ENCODE data around the gene RPS19.
A peak's percentile ranks its signal among the peaks of the same experiment; 100 is the strongest.
"Not testable (repeated sequence)": the region's sequence is repeated elsewhere in the genome, so short reads cannot be mapped to it uniquely, and the experiment has no call there.

The RPS19 gene

DNA sequence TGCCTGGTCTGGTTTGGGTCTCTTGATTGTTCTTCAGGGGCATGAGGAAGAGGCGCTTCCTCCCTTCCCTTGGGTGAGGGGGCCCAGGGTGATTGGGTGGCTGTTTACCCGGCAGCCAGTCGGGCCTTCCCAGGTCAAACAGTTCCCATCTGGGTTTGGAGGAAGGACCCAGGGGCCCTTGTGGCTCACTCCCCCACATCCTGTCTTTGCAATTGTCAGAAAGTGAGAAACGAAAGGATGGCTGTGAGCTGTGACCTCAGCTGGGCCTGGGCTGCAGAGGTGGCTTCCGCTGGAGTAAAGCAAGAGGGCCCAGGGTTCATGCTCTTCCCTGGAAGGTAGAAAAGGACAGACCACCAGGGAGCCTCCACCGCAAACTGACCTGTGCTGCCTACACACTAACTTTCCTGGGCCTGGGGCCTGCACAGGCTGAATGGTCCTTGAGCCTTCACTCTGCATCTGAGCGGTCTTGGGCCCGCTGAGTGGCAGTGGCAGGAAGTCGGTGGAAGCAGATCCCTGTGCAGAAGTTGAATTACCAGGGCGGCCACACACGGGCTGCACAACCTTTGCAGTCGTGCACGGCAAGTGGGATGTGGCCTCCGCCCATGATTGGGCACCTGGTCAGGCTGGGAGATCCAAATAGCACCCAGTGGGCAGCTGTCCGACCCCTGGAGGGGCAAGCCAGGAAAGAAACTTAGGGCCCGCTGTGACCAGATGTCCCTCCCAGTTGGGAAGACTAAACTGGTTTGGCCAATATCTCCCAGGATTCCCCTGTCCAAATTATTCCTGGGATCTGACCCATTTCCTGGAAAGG is 11.7 kb downstream of the RPS19 start:
- no peak for DNase-seq

DNA sequence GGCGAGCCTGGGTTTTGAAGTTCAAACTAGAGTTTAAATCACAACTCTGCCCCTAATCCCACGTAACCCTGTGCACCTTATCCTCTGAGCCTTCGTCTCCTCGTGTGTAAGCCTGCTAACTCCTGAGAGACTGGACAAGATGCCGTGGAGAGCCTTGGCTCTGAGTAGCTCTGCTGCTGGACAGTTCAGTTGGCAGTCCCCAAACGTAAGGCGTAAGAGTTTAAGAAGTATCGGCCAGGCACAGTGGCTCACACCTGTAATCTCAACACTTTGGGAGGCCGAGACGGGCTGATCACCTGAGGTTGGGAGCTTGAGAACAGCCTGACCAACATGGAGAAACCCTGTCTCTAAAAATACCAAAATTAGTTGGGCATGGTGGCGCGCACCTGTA is 12.3 kb downstream of the RPS19 start:
- H3K9me3 Mint-ChIP-seq, result no peaks in the 10 kb centered on the region
- peaks cover 13% of the 10 kb centered on the region for H3K27me3 Mint-ChIP-seq (ENCODE audit: low read depth, poor library complexity)
- H3K4me1 Mint-ChIP-seq, result peaks cover 23% of the 10 kb centered on the region
- H3K27ac Mint-ChIP-seq, result peak overlapping the region; percentile 66
- no peak overlapping the region for H3K4me3 Mint-ChIP-seq
- H3K36me3 Mint-ChIP-seq (ENCODE audit: low read depth), result peaks cover 31% of the 10 kb centered on the region
- no peak for DNase-seq
- TF ChIP-seq, protein P1, sequence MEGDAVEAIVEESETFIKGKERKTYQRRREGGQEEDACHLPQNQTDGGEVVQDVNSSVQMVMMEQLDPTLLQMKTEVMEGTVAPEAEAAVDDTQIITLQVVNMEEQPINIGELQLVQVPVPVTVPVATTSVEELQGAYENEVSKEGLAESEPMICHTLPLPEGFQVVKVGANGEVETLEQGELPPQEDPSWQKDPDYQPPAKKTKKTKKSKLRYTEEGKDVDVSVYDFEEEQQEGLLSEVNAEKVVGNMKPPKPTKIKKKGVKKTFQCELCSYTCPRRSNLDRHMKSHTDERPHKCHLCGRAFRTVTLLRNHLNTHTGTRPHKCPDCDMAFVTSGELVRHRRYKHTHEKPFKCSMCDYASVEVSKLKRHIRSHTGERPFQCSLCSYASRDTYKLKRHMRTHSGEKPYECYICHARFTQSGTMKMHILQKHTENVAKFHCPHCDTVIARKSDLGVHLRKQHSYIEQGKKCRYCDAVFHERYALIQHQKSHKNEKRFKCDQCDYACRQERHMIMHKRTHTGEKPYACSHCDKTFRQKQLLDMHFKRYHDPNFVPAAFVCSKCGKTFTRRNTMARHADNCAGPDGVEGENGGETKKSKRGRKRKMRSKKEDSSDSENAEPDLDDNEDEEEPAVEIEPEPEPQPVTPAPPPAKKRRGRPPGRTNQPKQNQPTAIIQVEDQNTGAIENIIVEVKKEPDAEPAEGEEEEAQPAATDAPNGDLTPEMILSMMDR (IDR thresholded peaks at IDR 0.05), result no peak

More for the DNA sequence above, 11.7 kb downstream of the RPS19 start:
- Mint-ChIP-seq H3K9me3 (no peaks in the 10 kb centered on the region), H3K4me3 (no peak overlapping the region), H3K27me3 (ENCODE audit: low read depth, poor library complexity) (peaks cover 10% of the 10 kb centered on the region), H3K4me1 (peaks cover 22% of the 10 kb centered on the region), H3K36me3 (ENCODE audit: low read depth) (peaks cover 31% of the 10 kb centered on the region), H3K27ac (peak overlapping the region; percentile 97)
- TF ChIP-seq, protein P1 (IDR thresholded peaks at IDR 0.05), result no peak

DNA sequence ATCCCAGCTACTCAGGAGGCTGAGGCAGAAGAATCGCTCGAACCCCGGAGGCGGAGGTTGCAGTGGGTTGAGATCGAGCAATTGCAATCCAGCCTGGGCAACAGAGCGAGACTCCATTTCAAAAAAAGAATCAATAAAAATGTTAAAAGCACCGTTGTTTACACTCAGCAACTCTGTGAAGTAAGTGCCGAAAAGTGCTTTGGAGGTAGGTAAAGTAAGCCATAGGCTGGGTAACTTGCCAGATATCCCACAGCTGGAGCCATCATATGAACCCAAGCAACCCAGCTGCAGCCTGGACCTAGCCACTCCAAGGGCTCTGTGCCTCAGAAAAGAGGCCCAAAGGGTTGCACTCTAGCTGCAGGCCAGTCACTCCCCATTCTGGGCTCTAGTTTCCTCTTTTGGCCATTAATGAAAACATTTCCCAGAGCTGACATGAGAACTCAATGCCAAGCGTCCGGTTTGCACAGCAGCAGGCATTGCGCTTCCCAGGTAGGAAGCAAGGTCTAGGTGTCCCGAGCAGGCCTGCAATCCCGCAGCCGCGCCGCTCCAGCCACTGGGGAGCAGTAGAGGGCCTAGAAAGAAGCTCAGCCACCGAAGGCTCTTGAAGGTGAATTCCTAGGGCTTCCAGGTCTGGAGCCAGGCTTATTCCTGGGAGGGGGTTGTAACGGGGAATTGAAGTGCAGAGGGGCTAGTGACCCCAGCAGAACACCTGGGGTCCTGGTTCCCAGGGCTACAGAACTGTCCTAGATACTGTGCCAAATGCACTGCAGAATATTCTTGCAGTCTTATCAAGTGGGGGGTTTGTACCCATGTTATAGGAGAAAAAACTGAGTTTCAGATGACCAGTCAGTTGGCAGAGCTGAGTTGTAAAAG is 13.0 kb downstream of the RPS19 start:
- peak overlapping the region; percentile 66 for H3K27ac Mint-ChIP-seq
- H3K4me3 Mint-ChIP-seq, result no peak overlapping the region
- H3K27me3 Mint-ChIP-seq (ENCODE audit: low read depth, poor library complexity), result peaks cover 18% of the 10 kb centered on the region
- peak; percentile 79 for DNase-seq
- H3K4me1 Mint-ChIP-seq, result peaks cover 25% of the 10 kb centered on the region
- no peaks in the 10 kb centered on the region for H3K9me3 Mint-ChIP-seq
- peaks cover 26% of the 10 kb centered on the region for H3K36me3 Mint-ChIP-seq (ENCODE audit: low read depth)
- TF ChIP-seq, protein P1 (IDR thresholded peaks at IDR 0.05), result peak; percentile 66

DNA sequence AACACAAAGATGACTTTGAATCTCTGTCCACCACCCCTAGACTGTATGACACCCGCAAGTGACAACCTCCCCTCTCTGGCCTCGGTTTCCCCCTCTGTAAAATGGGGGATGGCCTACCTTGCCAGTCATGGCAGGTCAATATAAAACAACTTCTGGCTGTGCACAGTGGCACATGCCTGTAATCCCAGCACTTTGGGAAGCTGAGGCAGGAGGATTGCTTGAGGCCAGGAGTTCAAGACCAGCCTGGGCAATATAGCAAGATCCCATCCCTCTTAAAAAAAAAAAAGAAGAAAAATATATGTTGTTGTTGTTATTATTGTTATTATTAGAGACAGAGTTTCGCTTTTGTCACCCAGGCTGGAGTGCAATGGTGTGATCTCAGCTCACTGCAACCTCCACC is 15.9 kb downstream of the RPS19 start:
- DNase-seq, H3K9me3 Mint-ChIP-seq, H3K4me3 Mint-ChIP-seq, H3K27ac Mint-ChIP-seq: not testable (repeated sequence)
- H3K4me1 Mint-ChIP-seq, result peaks cover 24% of the 10 kb centered on the region
- peaks cover 38% of the 10 kb centered on the region for H3K27me3 Mint-ChIP-seq (ENCODE audit: low read depth, poor library complexity)
- peaks cover 11% of the 10 kb centered on the region for H3K36me3 Mint-ChIP-seq (ENCODE audit: low read depth)

DNA sequence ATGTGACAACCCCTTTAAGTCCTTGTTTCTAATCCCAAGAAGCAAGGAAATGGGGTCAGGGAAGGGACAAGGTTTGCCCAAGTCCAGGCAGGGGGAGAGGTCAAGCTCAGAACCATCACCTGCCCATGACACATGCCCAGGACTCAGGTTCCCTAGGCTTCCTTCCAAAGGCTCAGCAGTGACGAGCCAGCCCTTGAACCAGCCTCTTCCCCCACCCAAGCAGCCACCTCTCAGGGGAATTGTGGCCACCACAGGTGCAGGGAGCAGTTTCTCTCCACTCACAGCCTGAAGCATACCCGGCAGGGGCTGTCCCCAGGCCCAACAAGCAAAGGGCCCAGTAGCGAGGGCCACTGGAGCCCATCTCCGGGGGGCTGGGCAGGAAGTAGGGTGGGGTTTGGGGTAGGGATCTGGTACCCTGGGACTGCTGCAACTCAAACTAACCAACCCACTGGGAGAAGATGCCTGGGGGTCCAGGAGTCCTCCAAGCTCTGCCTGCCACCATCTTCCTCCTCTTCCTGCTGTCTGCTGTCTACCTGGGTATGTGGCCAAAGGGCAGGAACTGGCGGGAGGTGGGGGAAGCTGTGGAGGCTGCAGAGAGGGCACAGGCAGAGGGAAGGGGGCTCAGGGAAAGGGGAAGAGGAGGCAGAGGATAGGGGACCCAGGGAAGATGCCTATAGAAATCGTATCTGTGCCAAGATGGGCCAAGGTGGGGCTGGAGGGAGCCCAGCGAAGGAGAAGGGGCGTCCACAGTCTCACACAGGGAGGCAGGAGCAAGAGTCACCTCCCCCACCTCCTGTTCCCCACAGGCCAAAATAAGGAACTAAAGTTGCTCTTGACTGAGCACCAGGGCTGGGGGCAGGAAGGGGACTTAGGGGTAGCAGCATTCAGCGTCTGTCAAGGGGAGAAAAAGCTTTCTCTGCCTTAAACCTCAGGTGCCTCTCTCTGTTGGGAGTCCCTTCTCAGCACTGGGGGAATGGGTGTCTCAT is 17.1 kb downstream of the RPS19 start, which contains the start of gene CD79A:
Gene CD79A, plus strand, starts transcription at position 433 of the 986 bp plus-strand sequence. Its CDS starts 26 bp downstream, at position 459.
- Mint-ChIP-seq H3K27me3 (ENCODE audit: low read depth, poor library complexity) (peaks cover 47% of the 10 kb centered on the region), H3K4me3 (no peak within 1 kb of the TSS), H3K36me3 (ENCODE audit: low read depth) (peaks cover 4% of the 10 kb centered on the region), H3K27ac (no peak within 1 kb of the TSS), H3K9me3 (no peaks in the 10 kb centered on the region), H3K4me1 (peaks cover 22% of the 10 kb centered on the region)
- TF ChIP-seq, protein P1 (IDR thresholded peaks at IDR 0.05), result no peak
- DNase-seq, result no peak
